ENCODE measurements around the gene ATXN1.

Gene ATXN1

DNA sequence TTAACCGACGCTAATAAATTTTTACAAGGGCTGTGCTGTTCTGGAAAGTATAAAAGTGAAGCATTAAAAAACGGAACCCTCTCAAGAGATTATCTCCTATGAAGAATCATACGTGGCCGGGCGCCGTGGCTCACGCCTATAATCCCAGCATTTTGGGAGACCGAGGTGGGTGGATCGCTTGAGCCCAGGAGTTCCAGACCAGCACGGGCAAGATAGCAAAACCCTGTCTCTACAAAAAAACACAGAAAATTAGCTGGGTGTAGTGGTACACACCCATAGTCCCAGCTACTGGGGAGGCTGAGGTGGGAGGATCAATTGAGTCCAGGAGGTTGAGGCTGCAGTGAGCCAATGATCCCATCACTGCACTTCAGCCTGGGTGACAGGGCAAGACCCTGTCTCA is 439.4 kb downstream of the ATXN1 start:
- DNase-seq = no peak

DNA sequence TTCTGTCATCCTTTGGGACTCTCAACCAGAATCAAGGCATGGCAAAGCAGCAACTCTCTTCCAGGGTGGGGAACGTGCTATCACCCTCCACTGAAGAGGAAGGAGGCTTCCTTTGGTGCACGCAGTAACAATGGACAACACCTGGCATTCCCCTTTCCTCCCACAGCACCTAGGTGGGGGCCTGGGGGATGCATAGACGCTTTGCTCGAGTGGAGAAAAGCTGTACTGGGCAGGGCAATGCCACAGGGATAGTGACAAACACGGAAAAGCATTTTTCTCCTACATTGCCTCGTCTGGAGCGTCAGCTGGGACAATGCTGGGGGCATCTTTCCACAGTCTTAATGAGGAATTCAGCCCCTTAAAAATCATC is 439.9 kb downstream of the ATXN1 start:
- no peak for DNase-seq

DNA sequence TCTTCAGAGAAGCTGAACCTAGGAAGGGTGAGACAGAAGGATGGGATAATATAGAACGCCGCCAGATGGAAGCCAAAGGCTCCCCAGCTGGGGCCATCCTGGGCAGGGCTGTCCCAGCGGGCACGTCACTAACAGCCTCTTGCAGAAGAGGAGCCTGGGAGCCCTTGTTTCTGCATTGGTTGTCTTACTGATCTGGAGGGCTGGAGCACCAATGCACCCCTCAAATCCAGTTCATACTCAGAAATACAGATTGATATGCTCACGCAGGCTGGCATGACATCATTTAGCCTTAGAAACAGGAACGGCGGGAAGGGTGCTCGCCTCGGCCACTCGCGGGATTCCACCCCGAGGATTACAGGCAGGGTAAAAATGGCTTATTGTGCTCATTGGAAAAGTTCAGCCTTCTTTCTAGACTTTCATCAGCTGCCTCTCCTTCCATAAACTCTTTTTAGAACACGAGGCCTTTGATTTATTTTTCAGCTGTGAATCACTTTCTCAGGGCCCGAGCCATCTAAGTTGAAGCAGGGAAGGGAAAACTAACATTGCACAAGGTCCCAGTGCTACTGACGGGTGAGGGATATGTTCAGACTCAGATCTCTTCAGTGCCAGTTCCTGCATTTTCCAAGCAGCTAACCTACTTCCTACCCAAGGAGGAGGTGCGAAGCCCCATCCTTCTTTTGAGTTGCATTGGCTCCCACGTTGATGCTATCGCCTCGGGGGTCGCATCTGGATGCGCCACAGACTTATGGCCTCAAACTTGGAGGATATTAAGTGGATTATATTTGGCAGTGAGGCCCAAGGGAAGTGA is 440.5 kb downstream of the ATXN1 start:
- peak; percentile 46 to 73 (median 67) for DNase-seq

DNA sequence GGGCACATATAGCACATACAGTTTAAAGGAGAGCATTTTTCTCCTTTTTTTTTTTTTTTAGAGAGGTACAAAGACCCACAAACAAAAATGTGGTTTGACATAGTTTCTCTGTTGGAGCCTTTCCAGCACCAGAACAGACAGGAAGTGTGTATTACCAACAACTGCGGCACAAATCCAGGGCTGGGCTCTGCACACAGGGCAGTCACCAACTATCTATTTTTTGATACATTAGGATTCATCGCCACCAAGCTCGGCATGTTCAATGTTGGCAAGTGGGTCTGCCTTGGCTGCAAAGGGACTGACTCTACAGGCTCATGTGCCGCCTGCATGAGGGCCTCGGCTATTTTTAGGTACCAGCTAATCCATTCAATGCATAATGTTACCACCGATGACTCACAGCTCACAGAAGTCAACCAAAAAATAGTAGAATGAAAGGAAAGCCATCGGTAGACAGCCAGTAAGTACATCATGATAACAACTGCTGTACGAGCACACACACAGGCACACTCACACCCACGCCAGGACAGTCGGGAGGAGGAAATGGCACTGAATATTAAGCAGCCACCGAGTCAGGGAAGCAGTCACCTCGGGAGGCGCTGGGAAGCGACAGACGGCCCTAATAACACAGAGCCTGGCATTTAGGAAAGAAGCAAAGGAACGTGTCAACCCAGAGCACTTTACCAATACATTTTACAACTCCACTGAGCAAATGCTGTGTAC is 441.3 kb downstream of the ATXN1 start:
- peak; percentile 82 to 94 (median 93) for DNase-seq

DNA sequence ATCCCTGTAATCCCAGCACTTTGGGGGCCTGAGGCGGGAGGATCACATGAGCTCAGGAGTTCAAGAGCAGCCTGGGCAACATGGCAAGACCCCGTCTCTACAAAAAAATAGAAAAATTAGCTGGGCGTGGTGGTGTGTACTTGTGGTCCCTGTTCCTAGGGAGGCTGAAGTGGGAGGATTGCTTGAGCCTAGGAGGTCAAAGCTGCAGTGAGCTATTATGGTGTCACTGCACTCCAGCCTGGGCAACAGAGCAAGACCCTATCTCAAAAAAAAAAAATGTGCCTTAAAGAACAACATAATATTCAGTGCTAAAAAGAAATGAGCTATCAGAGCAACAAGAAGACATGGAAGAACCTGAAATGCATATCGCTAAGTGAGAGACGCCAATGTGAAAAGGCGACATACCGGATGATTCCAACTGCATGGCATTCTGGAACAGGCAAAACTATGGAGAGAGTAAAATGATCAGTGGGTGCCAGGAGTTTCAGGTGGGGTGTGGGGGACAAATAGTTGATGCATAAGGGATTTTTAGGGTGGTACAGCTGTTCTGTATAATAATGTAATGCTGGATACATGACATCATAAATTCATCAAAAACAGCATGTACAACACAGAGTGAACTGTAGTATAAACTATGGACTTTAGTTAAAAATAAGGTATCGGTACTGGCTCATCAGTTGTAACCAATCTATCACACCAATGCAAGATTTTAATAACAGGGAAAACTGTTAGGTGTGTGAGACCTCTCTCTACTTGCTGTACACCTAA is 442.1 kb downstream of the ATXN1 start:
- no peak for DNase-seq

DNA sequence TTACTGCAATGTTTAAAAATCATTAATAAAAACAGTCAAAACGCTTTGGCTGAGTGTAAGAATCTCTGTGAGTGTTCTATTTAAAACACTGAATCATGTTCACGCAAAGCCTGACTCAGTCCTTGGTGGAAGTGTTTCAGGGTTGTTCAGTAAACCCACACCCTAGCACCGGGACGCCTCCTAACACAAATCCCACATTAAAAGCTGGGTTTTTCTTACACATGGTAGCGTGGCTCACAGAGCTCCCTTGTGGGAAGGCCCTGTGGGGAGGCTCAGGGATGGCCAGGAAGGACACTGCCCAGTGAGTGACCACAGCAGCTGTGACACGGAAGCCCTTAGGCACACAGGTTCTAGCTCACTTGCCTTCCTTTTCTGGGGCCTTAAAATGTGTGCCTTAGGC is 442.7 kb downstream of the ATXN1 start:
- peak; percentile 82 to 87 (median 83) for DNase-seq

DNA sequence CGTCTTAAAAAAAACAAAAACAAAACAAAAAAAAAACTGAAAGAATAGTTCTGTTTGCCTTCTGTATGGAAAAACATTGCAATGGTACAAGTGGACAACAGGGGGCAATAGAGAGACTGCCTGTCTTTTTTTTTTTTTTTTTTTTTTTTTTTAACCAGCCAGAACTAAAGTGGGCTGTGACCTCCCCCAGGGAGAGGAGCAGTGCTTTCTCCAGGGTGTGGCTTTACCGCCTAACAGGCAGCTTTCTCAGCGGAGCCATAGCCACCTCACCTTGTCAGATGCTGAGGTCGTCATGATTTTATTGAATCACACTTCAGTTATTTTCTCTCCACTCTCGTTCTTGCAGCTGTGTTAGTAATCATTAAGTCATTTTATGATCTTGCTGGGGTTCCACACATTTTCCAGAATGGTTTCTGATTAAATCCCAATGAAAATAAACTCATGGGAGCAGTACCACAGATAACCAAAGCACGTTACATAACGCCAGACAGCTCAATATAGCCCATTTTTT is 444.5 kb downstream of the ATXN1 start:
- DNase-seq = peak; percentile 49 to 65 (median 63)

DNA sequence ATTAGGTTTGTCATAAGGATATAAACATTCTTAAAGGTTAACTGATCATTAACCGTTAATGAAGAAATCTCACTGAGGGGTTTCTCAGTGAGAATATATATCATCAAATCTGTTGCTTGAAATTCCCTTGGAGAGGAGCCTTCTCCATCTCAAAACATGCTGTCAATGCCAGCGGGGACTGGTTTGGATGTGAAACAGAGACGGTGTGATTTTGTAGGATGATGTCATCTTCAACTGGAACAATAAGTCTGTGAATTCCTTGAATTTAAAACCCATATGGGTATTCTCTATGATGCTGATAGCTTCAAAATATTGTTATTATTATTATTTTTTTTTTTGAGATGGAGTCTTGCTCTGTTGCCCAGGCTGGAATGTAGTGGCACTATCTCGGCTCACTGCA is 447.0 kb downstream of the ATXN1 start:
- DNase-seq = no peak

DNA sequence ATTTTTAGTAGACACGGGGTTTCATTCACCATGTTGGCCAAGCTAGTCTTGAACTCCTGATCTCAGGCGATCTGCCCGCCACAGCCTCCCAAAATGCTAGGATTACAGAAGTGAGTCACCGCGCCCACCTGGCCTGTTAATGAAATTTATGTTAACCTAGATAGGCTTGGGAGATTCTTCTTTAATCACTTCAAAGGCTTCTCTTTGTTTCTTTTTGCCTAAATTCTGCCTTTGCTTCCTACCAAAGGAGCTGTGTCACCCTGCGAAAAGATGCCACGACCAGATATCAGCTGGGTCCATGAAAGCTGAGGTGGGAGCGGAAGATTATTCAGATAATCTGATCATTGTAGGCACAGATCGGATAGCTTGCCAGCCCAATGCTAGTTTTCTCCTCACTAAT is 447.5 kb downstream of the ATXN1 start:
- DNase-seq = no peak

DNA sequence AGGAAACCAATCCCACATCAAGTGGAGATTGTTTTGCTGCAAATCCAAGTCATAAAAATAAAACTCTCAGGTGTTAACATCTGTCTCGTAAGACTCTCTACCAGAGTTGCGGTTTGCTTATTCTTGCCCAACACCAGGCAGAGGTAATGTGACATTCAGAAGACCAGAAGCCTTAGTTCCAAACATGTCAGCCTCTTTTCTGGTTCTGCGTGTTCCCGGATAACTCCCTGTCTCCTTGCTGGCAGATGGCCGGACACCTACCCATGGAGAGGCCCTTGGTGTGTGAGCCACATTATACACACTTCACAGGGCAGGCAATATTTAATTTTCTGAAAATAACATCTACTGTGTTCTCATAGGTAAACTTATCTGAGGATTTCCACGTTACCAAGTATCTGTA is 449.5 kb downstream of the ATXN1 start:
- no peak for DNase-seq

DNA sequence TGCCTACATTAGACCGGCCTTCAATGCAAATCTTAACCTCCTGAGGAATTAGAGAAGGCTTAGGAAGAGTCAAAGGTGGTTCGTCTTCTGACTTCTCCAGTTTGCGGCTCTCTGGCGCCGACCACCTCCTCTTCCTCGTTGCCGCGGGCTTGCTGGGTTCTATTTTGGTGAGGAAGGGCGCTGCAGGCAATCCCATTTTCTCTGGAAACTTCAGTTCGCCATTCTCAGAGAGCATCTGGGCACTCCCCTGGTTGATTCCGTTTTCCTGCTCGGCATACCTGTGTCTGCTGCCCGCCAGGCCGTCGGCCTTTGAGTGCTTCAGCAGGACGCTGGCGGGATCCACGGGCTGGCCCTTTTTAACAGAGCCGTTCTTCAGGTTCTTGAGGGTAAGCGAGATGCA is 454.9 kb downstream of the ATXN1 start:
- DNase-seq = no peak

DNA sequence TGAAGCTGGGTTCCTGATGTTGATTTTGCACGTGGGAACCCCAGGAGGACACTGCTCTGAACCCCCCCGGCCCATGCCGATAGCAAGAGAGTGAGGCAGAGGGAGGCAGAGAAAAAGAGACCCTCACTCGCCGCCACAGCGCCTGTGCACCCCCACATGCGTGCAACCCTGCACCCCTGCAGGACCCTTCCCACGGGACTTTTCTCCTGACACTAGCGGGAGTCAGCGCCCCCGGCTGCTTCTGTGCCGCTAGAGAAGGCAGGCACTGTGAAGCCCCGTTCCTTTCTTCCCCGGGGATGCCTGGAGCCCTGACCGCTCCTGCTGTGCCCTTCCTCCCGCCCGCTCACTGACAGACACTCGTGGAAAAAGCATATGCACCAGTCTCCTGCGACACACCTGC is 455.5 kb downstream of the ATXN1 start:
- no peak for DNase-seq

DNA sequence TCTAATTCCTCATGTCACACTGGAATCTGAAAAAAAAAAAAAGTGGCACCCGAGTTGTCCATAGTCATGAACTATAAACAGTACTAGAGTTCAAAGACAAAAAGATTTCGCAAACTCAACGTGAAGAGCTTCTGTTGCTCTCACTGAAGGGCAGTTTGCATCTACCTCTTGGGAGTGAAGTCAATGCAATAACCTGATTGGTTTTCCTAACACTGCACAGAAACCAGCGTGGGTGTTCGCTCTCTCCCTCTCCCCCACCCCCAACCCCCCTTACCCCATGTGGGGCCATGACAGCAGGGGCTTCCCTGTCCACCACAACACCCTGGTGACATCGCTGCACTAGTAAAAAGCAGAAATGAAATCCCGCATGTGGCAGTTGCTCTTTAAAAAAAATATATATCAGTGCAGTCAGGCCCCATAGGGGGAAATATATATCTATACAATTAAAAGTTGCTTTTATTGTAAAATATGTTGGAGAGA is 456.0 kb downstream of the ATXN1 start:
- peak; percentile 78 to 87 (median 82) for DNase-seq

DNA sequence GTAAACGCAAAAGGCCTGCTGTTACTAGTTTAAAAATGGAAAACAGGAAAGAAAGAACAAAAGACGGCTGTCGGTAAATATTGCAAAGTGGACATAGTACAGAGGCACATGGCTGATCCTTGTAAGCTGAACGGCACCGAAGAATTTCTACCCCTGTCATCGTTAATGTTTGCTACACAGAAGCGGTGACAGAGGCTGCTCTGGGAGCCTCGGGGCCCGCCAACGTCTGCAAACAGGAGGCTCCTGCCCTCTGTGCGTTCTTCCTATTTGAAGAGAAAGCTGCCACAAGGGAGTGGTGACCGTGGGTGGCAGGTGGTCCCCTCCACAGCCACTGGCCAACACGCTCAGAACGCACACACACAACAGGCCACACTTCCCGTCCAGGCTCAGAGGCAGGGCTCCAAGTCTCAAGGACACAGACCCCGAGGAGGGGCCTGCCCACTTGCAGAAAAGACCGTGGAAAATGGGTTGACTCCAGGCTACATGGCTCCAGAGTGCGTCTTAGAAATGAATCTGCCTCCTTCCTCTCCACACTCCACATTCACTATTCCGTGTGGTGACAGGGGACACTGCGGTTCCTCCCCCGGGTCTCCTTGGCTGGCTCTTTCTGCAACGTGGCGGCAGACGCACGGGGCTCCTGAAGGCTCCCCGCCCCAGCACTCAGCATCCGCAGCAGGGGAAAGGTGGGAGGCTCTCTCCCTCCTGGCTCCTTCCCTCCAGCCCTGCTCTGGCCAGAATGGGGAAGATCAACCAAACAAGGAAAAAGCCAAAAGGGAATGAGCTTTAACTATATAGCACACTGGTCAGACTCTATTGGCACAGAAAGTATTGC is 458.3 kb downstream of the ATXN1 start:
- DNase-seq = no peak

DNA sequence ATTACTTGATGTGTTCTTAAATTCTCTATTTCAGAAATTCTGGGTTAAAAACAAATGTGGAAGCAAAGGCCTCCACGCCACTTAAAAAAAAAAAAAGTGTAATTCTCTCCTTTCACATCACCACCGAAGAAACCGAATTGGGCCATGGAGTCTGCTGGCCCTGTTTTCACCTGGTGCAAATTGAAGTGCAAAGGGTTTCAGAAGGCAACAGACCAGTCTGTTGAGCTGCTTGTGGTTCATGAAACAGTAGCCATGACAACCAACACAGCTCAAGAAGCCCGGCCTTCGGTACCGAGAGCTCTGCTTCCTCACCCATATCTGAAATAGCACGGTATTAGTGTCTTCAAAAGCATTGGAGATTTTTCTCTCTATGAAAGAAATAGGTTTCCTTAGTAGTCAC is 459.7 kb downstream of the ATXN1 start:
- DNase-seq = no peak

DNA sequence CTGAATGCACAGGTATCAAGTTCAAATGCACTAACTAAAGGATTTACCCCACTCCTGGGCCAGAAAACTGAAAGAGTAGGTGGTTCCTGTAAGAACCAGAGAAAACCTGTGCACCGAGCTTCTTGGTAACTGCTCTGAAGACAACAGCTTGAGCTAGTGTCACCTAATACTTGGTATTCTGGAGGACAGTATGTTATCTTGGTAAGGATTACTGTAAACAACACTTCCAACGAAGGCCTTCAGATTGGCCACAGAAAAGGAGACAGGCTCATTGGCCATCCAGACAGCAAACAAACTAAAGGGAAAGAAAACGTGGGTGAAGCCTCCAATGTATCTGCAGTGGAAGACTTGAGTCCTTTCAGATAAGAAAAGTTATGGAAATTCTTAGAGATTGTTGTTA is 461.4 kb downstream of the ATXN1 start:
- DNase-seq = no peak

DNA sequence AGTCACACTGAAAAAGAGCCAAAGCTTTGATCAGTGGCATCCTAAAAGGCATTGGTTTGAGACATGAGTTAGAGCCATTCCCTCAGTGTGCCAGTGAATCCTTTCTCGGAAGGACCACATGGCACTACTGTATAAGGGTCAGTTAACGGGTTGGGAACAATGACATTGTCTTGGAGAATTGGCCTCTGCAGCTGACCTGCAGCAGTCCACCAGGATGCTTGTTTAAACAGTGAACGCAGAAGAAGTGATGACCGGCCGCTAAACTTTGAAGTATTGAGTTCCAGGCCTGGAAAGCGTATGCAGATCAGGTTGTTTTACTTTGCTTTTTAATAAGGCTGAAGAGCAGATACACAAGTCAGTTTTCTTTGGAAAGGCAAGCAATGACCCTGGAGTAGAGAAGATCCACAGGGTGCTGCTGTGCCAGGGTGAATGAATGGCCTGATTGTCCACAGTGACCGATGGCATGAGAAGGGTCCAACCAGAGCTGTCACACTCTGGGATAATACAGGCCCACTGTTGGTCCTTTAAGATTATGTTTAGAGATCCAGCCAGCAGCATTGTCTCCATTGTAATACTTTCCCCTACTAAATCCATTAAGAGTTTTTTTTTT is 465.1 kb downstream of the ATXN1 start:
- DNase-seq = no peak

DNA sequence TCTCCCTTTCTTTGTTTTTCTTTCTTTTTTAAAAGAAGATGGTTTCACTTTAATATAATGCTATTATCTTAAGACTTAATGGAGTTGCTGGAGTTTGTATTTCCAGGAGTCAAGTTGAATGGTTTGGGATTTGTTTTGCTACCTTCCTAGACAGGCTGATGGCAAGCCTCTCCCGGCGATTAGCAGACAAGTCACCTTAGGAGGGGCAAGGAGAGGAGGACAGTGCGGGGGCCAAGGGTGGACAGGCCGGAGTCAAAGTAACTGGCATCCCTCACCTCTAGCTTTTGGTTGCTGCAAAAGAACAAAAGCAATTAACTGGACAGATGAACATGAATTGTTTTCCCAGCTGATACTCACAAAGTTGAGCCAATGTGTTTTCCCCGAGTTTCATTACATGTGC is 465.8 kb downstream of the ATXN1 start:
- DNase-seq = no peak

DNA sequence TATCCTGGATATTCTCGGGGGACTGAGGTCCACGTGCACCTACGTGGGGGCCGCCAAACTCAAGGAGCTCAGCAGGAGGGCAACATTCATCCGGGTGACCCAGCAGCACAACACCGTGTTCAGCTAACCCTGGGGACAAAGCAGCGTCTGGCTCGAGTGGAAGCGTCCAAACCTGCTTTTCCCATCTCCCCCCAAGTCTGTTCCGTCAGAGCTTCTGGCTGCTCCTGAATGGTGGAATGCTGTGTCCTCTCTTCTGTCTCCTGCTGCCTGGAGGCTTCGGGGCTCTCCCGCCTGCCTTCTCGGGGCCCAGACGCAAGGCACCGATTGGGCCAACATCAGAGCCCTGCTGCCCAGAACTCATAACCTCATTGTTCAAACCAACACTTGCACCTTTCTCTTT is 466.2 kb downstream of the ATXN1 start:
- no peak for DNase-seq

DNA sequence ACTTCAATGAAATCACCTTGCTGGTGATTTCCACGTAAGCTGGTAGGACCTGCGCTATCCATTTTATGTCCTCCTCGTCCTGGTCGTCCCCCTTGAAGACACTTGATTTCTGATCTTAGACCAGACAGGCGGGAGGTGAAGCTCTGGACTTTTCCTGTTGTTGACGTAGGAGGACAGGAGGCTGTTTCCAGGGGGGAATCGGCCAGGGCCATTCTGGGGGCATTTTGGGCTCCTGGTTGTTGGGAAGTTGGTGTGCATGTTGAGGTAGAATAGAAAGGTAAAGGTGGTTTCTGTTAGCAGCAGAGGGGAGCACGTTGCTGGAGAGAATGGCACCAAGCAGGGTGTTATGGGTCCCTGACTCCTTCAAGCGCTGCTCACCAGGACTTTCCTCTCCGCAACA is 466.9 kb downstream of the ATXN1 start:
- no peak for DNase-seq

DNA sequence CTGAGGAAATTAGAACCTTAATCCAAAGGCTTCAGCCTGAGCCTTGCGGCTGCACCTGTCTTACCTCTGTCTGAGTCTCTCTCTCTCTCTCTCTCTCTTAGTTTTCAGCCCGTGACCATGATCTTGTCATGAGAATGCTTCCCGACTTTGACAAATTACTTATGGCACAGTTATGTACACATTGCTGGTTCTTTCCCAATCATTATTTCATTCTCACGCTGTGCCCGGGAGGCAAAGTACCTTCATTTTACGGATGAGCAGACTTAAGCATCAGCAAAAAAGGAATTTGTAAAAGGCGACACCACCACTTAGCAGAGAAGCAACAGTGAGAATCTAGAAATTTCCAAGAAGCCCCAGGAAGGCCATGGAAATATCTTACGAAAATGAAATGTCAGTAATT is 468.3 kb downstream of the ATXN1 start:
- DNase-seq = no peak

DNA sequence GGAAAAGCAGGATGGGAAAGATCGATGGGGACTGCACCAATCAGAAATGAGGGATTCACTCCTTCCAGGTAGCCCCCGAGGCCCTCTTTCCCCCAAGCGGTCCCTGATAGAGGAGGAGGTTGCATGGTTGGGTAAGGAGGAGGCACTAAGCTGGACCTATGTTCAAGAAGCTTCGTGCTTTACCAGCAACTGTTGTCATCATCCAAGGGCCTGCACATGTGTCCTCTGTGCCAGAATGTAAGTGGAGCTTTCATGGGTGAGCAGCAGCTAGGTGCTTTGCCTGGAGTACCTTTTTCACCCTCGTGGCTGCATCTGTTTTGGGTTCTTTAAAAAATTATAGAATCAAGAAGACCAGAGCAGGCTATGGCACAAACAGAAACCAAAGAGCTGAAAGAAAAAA is 468.8 kb downstream of the ATXN1 start:
- DNase-seq = no peak

All from suppressor macrophage treated with lipopolysaccharide for 1 hour (primary cell).